Activated CD4-positive, alpha-beta T cell treated with anti-CD3 and anti-CD28 coated beads, Interleukin-10, Interleukin-2, amounts not matched to agents 100 ng/mL and 50 ng/mL, durations not matched to agents 16 hours and 8 hours (primary cell): ENCODE measurements around the gene GATAD2B.
"Not testable (repeated sequence)": the region's sequence is repeated elsewhere in the genome, so short reads cannot be mapped to it uniquely, and the experiment has no call there.

Experiments
- DNase-seq: peaks from one replicate; pipeline ENCODE4 v3.0.0-alpha.2; 2020

The GATAD2B gene

DNA sequence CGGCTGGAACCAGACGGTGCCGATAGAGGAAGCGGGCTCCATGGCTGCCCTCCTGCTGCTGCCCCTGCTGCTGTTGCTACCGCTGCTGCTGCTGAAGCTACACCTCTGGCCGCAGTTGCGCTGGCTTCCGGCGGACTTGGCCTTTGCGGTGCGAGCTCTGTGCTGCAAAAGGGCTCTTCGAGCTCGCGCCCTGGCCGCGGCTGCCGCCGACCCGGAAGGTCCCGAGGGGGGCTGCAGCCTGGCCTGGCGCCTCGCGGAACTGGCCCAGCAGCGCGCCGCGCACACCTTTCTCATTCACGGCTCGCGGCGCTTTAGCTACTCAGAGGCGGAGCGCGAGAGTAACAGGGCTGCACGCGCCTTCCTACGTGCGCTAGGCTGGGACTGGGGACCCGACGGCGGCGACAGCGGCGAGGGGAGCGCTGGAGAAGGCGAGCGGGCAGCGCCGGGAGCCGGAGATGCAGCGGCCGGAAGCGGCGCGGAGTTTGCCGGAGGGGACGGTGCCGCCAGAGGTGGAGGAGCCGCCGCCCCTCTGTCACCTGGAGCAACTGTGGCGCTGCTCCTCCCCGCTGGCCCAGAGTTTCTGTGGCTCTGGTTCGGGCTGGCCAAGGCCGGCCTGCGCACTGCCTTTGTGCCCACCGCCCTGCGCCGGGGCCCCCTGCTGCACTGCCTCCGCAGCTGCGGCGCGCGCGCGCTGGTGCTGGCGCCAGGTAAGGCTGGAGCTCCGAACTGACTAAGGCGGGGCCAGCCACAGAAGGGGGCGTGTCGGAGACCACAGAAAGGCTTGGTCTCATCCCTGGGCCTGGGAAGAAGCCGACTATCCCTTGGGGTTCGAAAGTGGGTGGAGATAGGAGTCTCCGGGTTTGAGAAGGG is 147.1 kb downstream of the GATAD2B start:
- peak; percentile 73 for DNase-seq

DNA sequence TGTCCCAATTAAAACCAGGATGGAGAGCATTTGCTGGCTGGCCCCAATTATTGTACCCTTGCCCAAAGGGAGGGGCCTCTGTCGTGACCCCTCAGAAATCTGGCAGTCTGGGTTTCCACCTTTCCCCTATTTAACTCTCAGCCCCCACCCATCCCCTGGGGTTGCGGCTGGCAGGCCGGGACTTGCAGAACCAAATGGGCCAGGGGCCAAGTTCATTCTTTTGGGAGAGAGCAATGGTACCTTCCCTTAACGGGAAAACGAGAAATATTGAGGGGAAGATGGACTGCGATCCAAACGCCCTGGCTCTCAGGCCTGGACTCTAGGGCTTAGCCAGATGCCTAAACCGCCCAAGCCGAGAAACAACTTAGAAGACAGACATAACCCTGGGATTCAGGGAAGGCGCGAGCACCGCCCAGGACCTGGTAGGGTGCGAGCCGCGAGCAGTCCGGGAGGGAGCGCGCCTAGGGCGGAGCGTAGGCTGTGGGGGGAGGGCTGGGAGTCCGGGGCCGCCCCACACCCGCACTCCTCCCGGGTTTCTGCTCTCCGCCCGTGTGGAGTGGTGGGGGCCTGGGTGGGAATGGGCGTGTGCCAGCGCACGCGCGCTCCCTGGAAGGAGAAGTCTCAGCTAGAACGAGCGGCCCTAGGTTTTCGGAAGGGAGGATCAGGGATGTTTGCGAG is 147.9 kb downstream of the GATAD2B start, which contains the start of gene SLC27A3:
Gene SLC27A3 (plus strand): TSS at position 628 of the 678 bp plus-strand sequence. CDS start 91 bp downstream, outside the sequence.
- no peak for DNase-seq

DNA sequence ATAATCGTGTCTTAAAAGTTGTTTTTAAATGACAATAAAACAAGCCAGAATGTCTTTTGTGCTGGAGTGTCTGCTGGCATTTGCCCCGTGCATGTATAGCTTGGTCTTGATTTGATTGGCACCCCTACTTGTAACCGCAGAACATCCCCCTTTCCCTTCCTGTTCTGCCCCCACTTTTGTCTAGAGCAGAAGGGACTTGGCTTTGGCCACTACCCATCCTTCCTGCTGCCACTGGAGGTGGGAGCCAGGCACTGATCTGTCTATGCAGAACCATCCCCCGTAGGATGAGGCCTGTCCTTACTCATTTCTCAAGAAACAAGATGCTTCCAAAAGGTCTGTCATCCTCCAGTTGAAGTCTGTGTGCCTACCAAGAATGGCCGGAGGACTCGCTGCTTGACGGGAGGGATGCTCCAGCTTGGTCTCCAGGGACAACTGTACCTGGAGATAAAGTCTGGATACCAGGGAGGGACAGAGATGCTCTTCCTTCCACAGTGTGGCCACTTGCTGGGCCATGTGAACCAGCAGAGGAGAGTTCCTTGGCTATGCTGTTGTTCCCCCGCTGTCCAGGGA is 148.7 kb downstream of the GATAD2B start:
- DNase-seq: no peak

DNA sequence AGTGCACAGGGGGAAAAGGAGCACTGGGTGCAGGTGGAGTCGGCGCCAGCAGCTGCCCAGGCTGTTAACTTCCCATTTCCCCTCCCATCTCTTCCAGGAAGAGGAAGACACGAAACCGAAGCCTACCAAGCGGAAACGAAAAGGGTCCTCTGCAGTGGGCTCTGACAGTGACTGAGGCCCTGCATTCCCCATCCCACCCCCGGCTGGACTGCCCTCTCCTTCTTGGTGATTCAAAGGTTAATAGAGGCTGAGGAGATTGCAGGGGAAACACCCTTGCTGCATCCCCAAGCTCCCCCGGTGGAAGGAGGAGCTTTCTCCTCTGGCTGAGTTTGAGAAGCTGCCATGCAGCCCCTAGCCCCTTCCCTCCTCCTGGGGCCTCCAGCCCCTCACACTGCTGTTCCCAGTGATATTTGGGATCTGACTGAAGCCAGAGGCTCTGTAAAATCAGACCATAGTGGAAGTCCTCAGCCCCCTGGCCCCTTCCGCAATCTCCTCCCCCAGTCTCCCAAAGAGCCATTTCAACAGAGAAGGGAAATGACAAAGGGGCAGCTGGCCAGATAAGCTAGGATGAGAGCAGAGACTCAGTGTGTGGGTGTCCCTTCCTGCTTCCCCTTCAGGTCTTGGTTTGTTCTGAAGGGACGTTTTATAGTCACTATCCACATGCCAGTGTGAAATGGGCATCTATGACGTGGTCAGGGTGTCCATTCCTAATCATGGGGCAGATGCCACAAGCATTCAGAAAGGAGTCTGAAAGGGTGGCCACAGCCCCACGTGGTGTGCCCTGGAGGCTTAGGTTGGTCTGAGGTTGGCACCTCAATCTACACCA is 149.5 kb downstream of the GATAD2B start:
- DNase-seq: no peak

DNA sequence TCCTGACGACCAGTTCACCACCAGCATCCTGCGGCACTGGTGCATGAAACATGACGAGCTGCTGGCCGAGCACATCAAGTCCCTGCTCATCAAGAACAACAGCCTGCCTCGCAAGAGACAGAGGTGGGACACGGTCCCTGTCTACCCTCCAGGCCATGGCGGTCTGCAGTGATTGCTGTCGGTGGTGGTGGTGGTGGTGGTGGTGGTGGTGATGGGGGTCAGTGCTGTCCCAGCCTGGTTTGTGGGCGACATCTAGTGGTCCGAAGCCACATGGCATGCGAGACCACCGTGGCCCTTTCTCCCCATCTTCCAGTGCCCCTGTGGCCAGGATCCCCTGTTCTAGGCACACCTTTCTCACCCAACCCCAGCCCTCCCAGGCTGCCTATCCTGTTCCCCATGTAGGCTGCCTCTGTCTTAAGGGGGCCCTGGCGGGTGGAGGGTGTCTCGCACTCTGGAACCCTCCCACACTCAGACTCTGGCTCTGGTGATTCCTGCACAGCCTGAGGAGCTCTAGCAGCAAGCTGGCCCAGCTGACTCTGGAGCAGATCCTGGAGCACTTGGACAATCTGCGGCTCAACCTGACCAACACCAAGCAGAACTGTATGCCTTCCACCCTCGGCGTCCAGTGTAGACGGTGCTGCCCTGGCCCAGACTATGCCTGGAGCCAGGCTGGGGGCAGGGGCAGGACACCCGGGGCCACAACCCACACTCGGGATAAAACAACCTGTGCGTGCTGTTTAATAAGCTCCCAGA is 150.8 kb downstream of the GATAD2B start:
- DNase-seq: no peak

DNA sequence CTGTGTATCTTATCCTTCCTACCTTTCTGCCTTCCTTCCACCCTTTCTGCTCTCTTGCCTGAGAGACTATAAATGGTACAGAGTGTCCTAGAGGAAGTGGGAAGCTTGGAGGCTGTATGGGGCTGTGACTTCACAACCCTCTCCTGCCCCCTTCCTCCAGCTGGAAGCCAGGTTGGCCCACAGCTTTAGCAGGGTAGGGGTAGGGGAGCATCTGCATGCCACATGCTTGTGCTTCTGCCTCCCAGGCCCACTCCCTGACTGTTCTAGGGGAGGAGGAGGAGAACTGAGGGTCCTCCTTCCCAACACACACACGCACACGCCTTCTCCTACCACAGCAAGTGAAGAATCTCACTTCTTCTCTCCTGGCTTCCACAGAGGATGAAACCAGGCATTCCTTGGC is 151.5 kb downstream of the GATAD2B start:
- no peak for DNase-seq

DNA sequence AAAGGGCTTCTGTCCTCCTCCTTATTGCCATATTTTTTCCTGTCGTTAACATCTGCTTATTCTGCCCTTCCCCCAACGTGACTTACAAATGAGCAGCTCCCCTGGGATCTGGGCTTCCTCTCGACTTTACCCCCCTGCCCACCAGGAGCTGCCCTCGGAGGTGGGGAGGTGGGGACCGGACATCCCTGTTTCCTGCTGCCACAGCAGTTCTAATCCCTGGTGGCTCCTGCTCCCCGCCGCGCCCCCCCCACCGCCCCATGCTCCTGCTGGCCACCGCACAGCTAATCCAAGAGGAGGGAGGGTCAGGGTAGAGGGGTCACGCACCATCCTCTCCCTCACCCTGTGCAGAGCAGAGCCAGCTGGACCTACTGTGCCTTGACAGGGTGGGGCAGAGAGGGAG is 152.0 kb downstream of the GATAD2B start:
- no peak for DNase-seq

DNA sequence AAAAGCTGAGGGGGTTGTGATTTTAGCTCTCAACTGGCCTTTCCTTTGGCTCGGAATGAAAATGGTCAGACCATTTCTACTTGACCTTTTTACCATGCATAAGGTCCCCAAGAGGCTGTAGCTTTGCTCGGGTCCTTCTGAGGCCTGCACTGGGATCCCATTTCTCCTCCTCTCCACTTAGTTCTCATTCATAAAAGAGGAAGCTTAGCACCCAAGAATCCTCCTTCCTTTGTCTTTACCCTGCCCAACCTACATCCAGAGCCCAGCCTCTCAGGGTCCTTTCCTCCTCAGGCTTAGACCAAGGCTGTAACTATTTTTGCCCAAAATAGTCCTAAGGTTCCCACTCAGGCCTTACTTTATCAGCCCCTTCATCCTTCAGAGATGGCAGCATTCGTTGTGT is 153.6 kb downstream of the GATAD2B start:
- no peak for DNase-seq

DNA sequence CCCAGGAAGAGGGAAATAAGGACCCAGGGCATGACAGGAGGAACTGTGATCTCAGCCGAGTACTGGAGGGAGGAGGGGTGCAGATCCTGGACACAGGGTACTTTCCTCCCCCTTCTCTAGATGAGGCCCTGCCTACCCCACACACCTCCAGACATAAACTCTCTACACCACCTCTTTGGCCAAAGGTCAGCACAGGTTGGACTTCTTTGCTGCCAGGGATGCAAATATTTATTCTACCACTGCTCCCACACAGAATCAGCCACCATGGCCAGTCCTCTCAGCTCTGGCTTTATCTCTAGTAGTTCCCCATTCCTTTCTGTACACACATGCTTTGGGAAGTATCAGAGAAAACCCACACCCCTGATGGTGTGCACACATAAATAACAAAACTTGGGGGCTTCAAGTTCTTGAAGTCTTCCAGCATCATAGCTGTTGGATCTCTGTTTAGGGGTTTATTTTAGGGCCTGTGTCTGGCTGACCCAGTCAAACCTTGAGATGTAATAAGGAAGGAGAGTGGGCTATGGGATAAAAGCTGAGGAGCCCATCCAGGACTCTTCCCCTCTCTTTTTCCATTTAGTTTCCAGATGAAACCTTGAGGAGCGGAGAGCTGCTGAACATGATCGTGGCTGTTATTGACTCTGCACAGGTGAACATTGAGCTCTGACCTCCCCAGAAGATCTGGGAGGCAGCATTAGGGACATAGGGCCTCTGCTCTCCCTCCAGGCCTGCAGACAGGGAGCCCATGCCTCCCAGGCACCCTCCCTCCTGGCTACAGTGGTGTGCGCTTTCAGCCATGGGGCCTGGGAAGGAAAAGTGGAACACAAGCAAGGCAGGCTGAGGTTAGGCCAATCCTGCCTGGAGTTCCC is 154.2 kb downstream of the GATAD2B start:
- no peak for DNase-seq

DNA sequence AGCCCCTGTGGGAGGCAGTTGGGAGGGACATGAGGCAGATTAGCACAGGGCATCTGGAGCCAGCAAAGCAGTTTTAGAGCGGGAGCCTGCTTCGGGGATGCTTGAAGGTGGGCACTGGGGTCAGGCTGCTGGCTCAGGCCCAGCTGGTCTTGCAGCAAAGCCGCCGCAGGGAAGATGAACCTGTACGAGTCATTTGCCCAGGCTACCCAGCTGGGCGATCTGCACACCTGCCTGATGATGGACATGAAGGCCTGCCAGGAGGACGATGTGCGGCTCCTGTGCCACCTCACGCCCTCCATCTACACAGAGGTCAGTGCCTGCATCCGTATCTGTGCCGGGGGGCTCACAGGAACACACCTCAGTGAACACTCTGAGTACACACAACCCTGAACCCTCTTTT is 155.3 kb downstream of the GATAD2B start:
- DNase-seq: no peak

DNA sequence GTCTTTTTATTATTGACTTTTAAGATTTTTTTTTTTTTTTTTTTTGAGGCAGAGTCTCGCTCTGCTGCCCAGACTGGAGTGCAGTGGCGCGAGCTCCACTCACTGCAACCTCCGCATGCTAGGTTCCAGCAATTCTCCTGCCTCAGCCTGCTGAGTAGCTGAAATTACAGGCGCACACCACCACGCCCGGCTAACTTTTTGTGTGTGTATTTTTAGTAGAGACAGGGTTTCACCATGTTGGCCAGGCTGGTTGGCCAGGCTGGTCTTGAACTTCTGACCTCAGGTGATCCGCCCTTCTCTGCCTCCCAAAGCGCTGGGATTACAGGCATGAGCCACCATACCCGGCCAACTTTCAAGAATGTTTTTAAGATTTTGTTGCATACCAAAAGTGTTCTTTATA is 156.1 kb downstream of the GATAD2B start:
- not testable (repeated sequence) for DNase-seq

DNA sequence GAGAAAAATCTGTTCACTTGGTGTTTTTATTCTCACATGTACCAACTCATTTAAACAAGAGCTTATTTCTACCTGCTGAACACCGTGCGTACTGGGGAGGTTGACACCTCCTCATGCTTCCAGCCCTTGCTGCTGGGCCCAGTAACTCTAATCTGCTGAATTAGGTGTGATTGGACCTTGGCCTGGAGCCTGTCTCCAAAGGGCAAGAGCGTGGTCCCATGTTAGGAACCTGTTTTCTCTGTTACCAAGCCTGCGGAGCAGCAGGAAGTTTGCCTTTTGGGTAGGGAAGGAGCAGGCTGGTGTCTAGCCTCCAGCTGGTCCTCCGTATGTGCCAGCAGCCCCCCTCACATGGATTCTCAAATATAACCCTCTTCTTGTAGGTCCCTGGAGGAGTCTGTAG is 158.5 kb downstream of the GATAD2B start:
- DNase-seq: no peak

DNA sequence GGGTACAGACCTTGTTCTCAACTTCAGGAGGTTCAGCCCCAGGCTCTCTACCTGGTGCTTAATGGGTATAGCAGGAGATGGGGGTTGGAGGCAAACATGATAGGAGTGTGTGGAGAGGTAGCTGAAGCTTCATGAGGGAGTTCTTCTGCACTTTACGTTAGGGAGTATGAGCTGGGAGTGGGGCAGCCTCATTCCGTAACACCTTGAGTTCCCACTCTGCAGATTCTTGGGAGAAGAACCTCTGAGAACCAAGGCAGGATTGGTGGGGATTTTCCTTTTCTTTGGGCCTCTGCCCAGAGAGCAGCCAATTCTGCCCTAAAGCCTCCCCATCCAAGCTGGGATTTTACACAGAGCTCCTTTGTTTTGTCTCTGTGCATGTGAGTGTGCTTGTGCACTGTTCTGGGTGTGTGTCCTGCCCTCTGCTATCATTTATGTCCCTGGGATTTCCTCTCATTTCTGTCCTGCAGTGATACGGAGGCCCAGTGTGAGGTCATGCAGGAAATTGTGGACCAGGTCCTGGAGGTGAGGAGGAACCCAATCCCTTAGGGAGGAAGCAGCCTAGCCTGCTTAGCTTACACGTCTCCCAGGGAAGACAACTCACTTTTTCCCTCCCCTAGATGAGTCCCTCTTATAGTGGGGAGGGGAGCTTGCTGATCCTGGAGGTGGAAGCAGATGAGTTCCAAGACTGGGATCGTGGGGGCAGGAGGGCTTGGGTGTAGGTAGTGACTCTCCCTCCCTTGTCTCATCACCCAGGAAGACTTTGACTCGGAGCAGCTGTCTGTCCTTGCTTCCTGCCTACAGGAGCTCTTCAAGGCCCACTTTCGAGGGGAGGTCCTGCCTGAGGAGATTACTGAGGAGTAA is 159.2 kb downstream of the GATAD2B start:
- no peak for DNase-seq

DNA sequence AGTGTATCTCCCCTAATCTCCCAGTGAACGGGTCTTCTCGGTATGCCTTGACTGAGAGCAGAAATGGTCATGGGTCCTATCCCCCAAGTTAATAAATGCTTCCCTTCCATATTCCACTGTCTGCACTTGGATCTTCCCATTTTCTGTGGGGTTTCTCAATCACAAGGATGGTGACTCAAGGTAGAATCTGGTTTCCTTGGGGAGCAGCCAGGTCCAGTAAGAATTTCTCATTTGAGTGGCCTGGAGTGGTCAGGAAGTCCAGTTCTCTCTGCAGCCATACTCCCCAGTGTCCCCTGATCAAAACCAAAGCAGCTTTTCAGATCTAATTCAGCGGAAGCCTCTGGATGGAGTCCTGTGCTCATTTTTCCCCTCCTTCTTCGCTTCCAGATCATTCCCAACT is 162.3 kb downstream of the GATAD2B start:
- no peak for DNase-seq
